Stimulated activated naive CD8-positive, alpha-beta T cell treated with anti-CD3 and anti-CD28 coated beads, Interleukin-15, Interleukin-2, amounts not matched to agents 100 ng/mL and 50 ng/mL, for 24 hours (primary cell): Measurements from ENCODE around the gene NPSR1.
"Not testable (repeated sequence)": the region's sequence is repeated elsewhere in the genome, so short reads cannot be mapped to it uniquely, and the experiment has no call there.

Experiments
- H3K27ac Mint-ChIP-seq: one replicate; pipeline ENCODE4 v1.8.0; 2021; ENCODE audit warnings: mild to moderate bottlenecking, mixed read lengths
- H3K27me3 Mint-ChIP-seq: one replicate; pipeline ENCODE4 v1.8.0; 2021; ENCODE audit warnings: mixed read lengths
- H3K36me3 Mint-ChIP-seq: one replicate; pipeline ENCODE4 v1.8.0; 2021; ENCODE audit warnings: low read depth, mixed read lengths
- H3K4me1 Mint-ChIP-seq: one replicate; pipeline ENCODE4 v1.8.0; 2021; ENCODE audit warnings: low read depth, mixed read lengths
- H3K4me3 Mint-ChIP-seq: one replicate; pipeline ENCODE4 v1.8.0; 2021; ENCODE audit warnings: mild to moderate bottlenecking, mixed read lengths
- H3K9me3 Mint-ChIP-seq: one replicate; pipeline ENCODE4 v1.8.0; 2021; ENCODE audit warnings: mixed read lengths

The NPSR1 gene

DNA sequence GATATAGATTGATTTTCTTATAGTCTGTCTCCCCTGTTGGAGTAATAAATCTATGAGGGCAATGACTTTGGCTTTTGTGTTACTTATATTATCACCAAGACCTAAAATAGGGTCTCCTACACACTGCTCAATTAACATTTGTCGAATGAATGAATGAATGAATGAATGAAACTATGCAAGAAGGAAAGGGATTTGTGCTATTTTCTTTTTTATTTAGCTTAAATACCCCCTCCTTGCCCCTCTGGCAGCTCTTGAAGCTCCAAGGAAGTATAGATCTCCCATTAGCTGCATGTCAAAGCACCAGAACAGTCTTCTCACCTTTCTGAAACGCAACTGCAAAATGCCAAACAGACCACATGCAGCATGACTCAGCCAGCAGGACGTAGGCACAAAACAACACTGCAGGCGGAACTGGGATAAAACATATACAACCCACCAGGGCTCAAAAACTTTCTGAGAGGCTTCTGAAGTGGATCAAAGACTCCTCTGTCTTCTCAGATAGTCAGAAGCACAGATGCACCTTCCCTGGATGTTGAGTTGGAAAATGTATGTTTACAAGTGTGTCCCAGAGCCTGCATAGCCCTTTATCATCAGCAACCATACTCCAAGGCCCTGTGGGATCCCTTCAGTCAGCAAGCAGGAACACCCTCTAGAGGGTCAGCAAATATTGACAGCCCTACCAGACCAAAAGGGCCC, 187.8 kb downstream of the NPSR1 start:
- Mint-ChIP-seq H3K27me3 (peaks cover 15% of the 10 kb centered on the region), H3K4me3 (no peak overlapping the region), H3K36me3 (no peaks in the 10 kb centered on the region), H3K27ac (no peak overlapping the region), H3K9me3 (no peaks in the 10 kb centered on the region), H3K4me1 (peaks cover 7% of the 10 kb centered on the region)

DNA sequence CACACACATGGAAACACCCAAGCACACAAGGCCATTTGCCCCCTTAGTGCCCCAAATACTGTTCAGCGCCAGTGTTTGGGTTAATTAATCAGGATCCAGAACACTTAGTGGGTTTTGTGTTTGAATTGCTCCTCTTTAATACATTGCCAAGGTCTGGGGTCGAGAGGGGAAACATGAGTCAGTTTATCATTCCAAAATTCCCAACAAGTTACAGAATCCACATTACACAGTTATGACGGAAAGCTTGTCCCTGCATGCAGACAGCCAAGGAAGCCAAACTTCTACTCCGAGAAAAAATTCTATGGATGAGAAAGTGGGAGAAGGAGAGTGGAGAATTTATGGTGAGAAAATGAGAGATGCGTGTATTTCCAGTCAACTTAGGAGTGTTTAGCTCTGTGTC, 189.0 kb downstream of the NPSR1 start:
- no peak overlapping the region for H3K4me3 Mint-ChIP-seq

DNA sequence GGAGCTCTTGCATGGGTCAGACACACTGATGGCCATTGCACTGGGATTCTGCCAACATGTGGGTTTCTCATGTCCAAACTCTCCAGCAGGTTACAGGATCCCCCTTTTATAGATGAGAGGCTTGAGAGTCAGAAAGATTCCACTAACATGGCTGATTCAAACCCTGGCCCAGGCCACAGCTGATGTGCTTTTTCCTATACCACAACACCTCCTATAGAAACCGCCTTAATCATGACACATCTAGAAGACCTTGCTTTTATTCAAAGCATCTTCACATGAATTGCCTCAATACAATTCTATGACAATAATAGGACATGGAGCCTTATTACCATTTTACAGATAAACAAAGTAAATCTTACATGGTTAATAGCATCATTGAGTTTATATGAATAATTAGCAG, 190.7 kb downstream of the NPSR1 start:
- H3K36me3 Mint-ChIP-seq, result no peaks in the 10 kb centered on the region
- no peak overlapping the region for H3K27ac Mint-ChIP-seq
- H3K4me3 Mint-ChIP-seq, result no peak overlapping the region
- peaks cover 7% of the 10 kb centered on the region for H3K4me1 Mint-ChIP-seq
- H3K27me3 Mint-ChIP-seq, result peaks cover 28% of the 10 kb centered on the region
- H3K9me3 Mint-ChIP-seq, result no peaks in the 10 kb centered on the region

More for the DNA sequence above, 189.0 kb downstream of the NPSR1 start:
- H3K9me3 Mint-ChIP-seq, result no peaks in the 10 kb centered on the region
- H3K27ac Mint-ChIP-seq, result no peak overlapping the region
- peaks cover 24% of the 10 kb centered on the region for H3K27me3 Mint-ChIP-seq
- no peaks in the 10 kb centered on the region for H3K36me3 Mint-ChIP-seq
- H3K4me1 Mint-ChIP-seq, result peaks cover 7% of the 10 kb centered on the region

DNA sequence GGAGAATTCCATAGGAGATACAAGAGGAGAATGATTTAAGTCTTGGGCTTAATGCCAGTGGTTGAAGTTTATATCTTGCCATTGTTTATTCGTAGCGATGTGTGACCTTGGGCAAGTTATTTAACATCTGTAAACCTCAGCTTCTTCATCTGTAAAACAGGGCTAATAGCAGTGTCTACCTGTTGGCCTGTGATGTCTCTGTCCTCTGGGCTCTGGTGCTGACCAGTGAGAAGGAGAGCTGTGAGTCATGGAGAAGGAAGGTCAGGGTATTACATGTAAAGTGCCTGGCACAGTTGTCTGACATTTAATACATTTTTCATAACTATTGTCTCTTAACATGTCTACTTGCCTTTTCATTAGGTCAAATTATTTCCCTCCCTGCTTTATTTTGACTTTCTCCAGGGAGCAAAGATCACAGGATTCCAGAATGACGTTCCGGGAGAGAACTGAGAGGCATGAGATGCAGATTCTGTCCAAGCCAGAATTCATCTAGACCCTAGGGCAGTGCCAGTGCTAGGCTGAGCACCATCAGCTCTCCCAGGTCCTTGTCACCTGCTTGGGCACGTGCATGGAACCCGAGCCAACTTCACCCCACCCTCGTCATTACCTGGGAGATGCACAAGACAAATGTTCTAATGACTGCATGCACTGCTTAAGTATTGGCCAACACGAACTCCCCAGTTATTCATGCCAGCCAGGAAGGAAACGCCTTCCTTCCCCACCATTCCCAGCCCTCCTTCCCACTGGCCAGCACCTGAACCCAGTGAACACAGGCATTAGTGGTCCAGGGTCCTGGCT, 191.3 kb downstream of the NPSR1 start:
- no peaks in the 10 kb centered on the region for H3K36me3 Mint-ChIP-seq
- no peaks in the 10 kb centered on the region for H3K9me3 Mint-ChIP-seq
- H3K4me1 Mint-ChIP-seq, result peaks cover 7% of the 10 kb centered on the region
- H3K27ac Mint-ChIP-seq, result no peak overlapping the region
- H3K4me3 Mint-ChIP-seq, result no peak overlapping the region
- peaks cover 33% of the 10 kb centered on the region for H3K27me3 Mint-ChIP-seq

DNA sequence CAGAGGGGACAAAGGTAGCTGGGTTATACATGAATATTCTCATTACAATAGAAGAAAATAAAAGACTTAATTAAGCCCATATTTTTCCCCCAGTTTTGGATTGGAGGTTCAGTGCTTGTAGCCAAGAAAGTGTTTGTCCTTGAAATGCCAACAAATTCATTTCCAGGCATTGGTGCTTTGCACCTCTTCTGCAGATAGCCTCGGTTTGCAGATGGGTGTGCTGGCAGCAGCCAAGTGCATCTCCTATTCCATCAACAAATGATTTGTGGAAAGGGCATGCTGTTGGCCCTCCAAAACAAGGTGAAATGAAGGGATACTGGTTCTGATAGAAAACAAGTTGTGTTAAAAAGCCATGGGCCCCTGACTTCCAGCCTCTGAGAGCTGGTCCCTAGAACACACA, 192.0 kb downstream of the NPSR1 start:
- Mint-ChIP-seq H3K4me1 (peaks cover 7% of the 10 kb centered on the region), H3K27me3 (peaks cover 33% of the 10 kb centered on the region), H3K9me3 (no peaks in the 10 kb centered on the region), H3K36me3 (no peaks in the 10 kb centered on the region), H3K27ac (no peak overlapping the region), H3K4me3 (no peak overlapping the region)

DNA sequence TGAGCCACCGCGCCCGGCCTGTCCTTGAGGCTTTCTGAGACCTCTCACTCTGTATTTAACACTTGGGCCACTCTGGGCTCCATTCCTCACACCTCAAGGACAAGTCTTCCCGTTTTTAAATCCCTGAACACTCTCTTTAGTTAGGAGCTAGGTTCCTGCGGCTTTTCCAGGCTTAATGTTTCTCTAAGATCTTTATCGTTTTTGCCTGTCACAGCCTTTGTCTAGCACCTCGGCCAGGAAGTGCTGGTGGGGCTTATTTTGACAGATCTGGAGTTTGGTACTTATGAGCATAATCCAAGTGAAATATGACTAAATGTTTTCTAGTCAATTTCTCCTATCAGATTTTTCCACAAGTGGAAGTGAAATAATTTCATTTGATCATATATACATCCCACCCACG, 192.7 kb downstream of the NPSR1 start:
- Mint-ChIP-seq H3K36me3 (no peaks in the 10 kb centered on the region), H3K27ac (no peak overlapping the region), H3K4me1 (peaks cover 2% of the 10 kb centered on the region), H3K9me3 (no peaks in the 10 kb centered on the region), H3K4me3 (no peak overlapping the region), H3K27me3 (peaks cover 29% of the 10 kb centered on the region)

DNA sequence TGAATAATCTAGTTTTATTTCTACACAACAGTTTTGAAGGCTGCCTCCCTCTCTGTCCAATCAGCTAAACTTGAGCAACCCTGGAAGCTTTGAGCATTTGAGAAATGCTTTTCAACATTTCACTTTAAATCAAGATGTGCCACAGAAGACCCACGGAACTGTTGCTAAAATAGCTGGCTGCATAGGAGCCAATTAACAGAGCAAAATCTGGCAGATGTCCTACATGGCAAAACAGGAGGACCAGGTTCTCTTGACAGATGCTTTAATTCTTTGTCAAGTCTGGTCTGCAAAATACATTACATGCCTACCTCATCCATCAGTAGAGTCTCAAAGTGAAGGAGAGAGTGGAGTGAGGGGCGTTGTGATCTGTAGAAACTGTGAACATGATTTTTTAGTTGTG, 193.4 kb downstream of the NPSR1 start:
- H3K4me1 Mint-ChIP-seq, result no peaks in the 10 kb centered on the region
- no peaks in the 10 kb centered on the region for H3K9me3 Mint-ChIP-seq

DNA sequence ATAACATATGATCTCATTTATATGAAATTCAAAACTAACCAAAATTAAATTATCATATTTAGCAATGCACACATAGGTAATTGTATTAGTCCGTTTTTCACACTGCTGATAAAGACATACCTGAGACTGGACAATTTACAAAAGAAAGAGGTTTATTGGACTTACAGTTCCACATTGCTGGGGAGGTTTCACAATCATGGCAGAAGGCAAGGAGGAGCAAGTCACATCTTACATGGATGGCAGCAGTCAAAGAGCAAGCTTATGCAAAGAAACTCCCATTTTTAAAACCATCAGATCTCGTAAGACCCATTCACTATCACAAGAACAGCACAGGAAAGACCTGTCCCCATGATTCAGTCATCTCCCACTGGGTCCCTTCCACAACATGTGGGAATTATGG, 200.4 kb downstream of the NPSR1 start:
- not testable (repeated sequence) for H3K36me3 Mint-ChIP-seq, H3K4me3 Mint-ChIP-seq, H3K4me1 Mint-ChIP-seq, H3K9me3 Mint-ChIP-seq, H3K27ac Mint-ChIP-seq
- peaks cover 21% of the 10 kb centered on the region for H3K27me3 Mint-ChIP-seq

More for the DNA sequence above, 193.4 kb downstream of the NPSR1 start:
- H3K36me3 Mint-ChIP-seq, result no peaks in the 10 kb centered on the region
- no peak overlapping the region for H3K4me3 Mint-ChIP-seq
- H3K27ac Mint-ChIP-seq, result no peak overlapping the region
- H3K27me3 Mint-ChIP-seq, result peaks cover 32% of the 10 kb centered on the region

DNA sequence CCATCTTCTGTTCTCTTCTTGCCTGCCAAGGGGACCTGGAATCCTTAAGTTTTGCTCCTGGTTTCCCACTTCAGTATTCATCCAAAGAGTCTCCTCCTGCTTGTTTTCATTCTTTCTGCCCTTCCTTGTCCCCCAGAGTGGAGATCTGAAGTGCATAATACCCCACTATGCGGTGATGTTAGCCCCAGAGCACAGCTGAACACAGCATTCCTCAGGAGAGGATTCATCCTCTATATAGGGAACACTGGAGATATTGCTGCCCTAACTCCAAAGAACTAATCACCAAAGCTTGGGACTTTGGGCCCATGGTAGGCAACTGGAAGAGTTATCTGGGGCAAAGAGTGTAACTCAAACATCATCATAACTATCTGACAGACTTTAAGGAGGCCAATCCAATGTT, 201.3 kb downstream of the NPSR1 start:
- not testable (repeated sequence) for H3K27ac Mint-ChIP-seq, H3K9me3 Mint-ChIP-seq, H3K4me3 Mint-ChIP-seq, H3K4me1 Mint-ChIP-seq, H3K36me3 Mint-ChIP-seq
- peaks cover 16% of the 10 kb centered on the region for H3K27me3 Mint-ChIP-seq

DNA sequence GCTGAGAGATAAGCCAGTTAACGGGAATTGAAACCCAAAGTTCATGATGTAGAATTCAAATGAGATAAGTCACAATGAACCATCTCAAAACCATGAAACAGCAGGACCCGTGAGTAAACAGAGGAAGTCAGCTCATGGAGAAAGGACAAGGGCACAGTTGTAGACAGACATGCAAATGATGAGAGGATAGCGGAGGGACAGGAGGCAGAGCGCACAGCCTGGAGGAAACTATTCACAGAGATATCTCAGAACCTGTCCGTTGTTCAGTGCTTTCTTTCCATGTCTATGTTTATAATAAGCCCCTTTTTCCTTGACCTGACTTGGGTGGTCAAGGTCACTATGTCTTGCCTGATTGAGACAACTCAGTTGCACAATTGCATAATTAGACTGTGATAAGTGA, 208.2 kb downstream of the NPSR1 start:
- H3K9me3 Mint-ChIP-seq, H3K4me1 Mint-ChIP-seq: not testable (repeated sequence)

DNA sequence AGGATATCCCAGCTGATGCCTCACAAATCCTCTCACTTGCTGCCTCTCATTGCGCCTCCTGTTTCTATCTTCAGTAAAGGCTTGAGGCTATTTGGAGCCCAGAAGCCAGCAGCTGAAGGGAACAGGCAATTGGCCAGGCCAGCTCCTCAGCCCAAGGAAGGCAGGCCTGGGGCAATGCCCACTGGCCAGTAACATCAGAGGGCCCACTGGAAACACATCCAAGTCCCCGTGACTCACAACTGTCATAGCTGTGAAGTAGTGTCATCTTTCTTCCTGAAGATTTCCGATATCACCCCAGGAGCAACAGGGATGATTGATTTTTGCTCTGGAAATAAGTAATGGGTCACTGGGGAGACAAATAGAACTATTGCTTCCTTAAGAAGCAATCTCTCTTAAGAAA, 209.3 kb downstream of the NPSR1 start:
- not testable (repeated sequence) for H3K4me3 Mint-ChIP-seq, H3K36me3 Mint-ChIP-seq, H3K27me3 Mint-ChIP-seq, H3K4me1 Mint-ChIP-seq, H3K27ac Mint-ChIP-seq, H3K9me3 Mint-ChIP-seq

More for the DNA sequence above, 208.2 kb downstream of the NPSR1 start:
- H3K27me3 Mint-ChIP-seq, result peaks cover 11% of the 10 kb centered on the region
- not testable (repeated sequence) for H3K27ac Mint-ChIP-seq, H3K36me3 Mint-ChIP-seq, H3K4me3 Mint-ChIP-seq

DNA sequence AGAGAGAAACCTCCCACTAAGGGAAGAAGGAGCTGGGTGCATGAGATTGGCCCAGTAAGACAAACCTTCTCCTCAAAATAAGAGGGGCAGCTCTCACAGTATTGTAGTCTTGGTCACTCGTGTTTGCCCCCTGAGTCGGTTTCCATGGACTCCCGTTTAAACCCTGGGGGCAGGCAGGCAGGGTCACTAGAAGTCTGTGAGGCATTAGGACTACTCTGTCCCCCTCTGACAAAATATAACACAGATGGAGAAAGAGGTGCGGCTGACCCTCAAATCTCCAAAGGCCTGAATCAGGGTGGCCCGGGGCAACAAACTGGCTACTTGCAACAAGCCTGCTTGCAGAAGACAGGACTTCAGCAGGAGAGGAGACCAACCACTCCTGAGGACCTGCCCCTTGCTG, 210.6 kb downstream of the NPSR1 start:
- H3K9me3 Mint-ChIP-seq, H3K4me3 Mint-ChIP-seq, H3K27me3 Mint-ChIP-seq, H3K36me3 Mint-ChIP-seq, H3K4me1 Mint-ChIP-seq, H3K27ac Mint-ChIP-seq: not testable (repeated sequence)

DNA sequence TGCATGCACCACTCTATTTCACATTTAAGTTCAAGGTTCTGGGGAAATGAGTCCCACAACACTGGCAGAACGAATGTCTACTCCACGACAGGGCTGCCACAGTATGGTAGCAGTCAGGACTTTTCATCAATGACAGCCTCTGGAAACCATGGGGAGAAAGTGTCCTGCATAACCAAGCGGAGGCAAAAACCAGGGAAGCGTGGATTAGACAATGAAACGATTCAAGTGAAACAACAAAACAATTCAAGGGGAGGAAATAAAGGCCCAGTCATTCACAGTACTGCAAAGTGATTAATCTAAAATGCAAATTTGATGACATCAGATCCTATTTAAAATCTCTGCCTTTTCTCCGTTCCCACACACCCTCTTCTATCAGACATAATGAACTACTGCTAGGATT, 211.0 kb downstream of the NPSR1 start:
- Mint-ChIP-seq H3K9me3 (peaks cover 7% of the 10 kb centered on the region), H3K27ac (no peak overlapping the region), H3K4me1 (no peaks in the 10 kb centered on the region), H3K36me3 (no peaks in the 10 kb centered on the region), H3K4me3 (no peak overlapping the region), H3K27me3 (no peaks in the 10 kb centered on the region)

DNA sequence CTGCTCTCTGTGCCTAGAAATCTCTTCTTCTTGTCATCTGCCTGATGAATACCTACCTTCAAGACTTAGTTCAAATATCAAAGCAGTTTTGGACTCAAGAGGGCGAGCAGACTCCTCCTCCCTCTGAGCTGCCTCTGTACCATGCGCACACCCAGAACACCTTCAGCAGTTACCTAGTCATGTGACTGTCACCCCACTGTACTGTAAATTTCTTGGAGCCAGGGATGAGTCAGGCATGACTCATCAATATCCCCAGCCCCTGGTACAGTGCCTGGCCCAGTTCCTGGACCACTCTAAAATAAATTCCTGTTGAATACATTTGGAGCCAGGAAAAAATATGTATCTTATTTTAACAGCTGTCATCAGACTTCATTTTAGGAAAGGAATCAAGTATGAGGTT, 212.0 kb downstream of the NPSR1 start:
- H3K4me1 Mint-ChIP-seq, H3K27ac Mint-ChIP-seq, H3K27me3 Mint-ChIP-seq, H3K4me3 Mint-ChIP-seq, H3K9me3 Mint-ChIP-seq, H3K36me3 Mint-ChIP-seq: not testable (repeated sequence)

DNA sequence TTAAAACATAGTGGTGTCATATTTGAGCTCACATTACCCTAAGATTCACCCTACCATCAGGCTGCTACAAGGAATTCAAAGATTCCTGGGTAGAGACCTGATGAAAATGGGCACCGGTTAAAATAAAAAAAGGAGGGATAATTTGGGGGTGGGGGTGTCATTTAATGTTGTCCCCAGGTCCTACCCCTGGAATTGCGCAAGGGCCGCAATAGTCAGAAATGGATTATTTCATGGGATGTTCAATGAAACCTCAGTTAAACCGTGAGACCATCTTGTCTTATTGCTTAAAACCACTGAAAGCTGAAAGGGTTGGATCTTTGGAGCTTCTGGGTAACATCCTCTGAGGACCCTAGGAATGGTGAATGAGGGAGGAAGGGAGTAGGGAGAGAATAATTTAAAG, 216.3 kb downstream of the NPSR1 start:
- H3K4me3 Mint-ChIP-seq, H3K9me3 Mint-ChIP-seq, H3K4me1 Mint-ChIP-seq: not testable (repeated sequence)

DNA sequence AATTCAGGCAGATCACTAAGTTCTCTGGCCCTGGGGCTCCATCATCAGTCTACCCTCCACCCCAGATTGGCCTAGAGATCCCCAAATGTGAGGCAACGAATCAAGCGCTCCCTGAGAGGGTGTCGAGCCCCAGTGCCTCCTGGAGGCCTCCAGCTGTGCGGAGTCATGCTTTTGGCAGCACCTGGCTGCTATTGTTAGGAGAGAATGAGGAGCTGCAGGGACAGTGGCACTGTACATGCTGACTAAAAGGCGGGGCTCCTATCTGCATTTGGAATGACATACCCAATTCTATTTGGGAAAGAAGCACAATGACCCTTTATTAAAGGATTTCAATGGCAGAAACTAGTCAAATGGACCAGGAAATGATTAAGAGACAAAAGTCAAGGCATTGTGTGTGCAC, 217.5 kb downstream of the NPSR1 start:
- H3K9me3 Mint-ChIP-seq, result peaks cover 7% of the 10 kb centered on the region
- H3K4me3 Mint-ChIP-seq, result no peak overlapping the region
- H3K4me1 Mint-ChIP-seq, result no peaks in the 10 kb centered on the region
- H3K36me3 Mint-ChIP-seq, result no peaks in the 10 kb centered on the region
- peaks cover 5% of the 10 kb centered on the region for H3K27me3 Mint-ChIP-seq
- no peak overlapping the region for H3K27ac Mint-ChIP-seq

More for the DNA sequence above, 216.3 kb downstream of the NPSR1 start:
- not testable (repeated sequence) for H3K27ac Mint-ChIP-seq, H3K27me3 Mint-ChIP-seq, H3K36me3 Mint-ChIP-seq
